H1 (cell line): ENCODE data around the gene SEC14L5.

ENCODE experiments used
- CHD1 ChIP-seq: IDR thresholded peaks from 2 replicates; pipeline ENCODE4 v1.6.1; 2012; ENCODE audit warnings: low read depth, low read length, improper control_type of control experiment
- EGR1 ChIP-seq: IDR thresholded peaks from 2 replicates; pipeline ENCODE4 v1.6.1; 2011; ENCODE audit warnings: low read depth, low read length, borderline replicate concordance
- EZH2 ChIP-seq: fragments of 200-600 bp; sonication (generic); IDR thresholded peaks from 2 replicates; pipeline ENCODE4 v1.7.1; 2012; ENCODE audit warnings: low read depth, mild to moderate bottlenecking, moderate library complexity, low read length, inconsistent platforms; ENCODE audit not compliant: severe bottlenecking
- RAD21 ChIP-seq, 2 experiments: IDR thresholded peaks in 1 of 2; conservative IDR thresholded peaks in 1 of 2; 2 replicates each; pipeline ENCODE4 v1.6.1; 2011; ENCODE audit warnings: low read depth in 2 of 2, low read length in 2 of 2, improper control_type of control experiment in 1 of 2, inconsistent platforms in 1 of 2, mild to moderate bottlenecking in 1 of 2, moderate library complexity in 1 of 2
- TF ChIP-seq, protein P1 (sequence below), 3 experiments: IDR thresholded peaks; 1 replicate in 2 of 3; 2 replicates in 1 of 3; pipeline versions ENCODE4 v1.5.1 to v1.6.1; 2011; ENCODE audit warnings: low read length in 3 of 3, mild to moderate bottlenecking in 3 of 3, inconsistent platforms in 2 of 3, low read depth in 1 of 3, moderate library complexity in 1 of 3; ENCODE audit not compliant: insufficient read depth in 1 of 3; ENCODE audit errors: control extremely low read depth in 1 of 3

DNA sequence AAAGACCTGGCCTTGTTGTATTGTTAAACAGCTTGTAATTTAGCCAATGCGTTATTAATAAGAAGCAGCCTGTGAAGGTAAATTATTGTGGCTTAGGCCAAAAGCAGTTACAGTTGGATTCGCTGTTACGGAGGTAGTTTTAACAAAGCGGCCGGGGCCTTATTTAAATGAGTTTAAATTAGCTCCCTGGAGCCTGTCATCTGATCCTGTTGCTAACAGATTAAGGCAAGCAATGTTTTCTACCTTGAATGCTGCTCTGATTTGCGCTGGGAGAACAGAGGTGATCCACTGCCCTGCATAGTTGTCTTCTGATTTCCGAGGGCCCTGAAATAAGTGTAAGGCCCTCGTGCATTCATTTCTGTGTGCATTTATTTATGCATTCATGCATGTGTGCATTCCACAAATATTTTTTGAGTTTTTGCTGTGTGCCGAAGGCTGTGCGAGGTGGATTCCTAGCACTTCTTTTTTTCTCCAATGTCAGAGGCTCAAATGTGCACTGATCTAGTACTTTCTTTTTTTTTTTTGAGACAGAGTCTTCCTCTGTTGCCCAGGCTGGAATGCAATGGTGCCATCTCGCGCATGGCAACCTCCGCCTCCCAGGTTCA, 10.9 kb downstream of the SEC14L5 start:
- TF ChIP-seq EZH2 (no peak), CHD1 (no peak), RAD21 (IDR thresholded peaks at IDR 0.05 in 1 of 2, conservative IDR thresholded peaks at IDR 0.05 in 1 of 2; ENCODE audit: low read depth in 2 of 2, low read length in 2 of 2) (no peak), EGR1 (no peak)
- TF ChIP-seq, protein P1, sequence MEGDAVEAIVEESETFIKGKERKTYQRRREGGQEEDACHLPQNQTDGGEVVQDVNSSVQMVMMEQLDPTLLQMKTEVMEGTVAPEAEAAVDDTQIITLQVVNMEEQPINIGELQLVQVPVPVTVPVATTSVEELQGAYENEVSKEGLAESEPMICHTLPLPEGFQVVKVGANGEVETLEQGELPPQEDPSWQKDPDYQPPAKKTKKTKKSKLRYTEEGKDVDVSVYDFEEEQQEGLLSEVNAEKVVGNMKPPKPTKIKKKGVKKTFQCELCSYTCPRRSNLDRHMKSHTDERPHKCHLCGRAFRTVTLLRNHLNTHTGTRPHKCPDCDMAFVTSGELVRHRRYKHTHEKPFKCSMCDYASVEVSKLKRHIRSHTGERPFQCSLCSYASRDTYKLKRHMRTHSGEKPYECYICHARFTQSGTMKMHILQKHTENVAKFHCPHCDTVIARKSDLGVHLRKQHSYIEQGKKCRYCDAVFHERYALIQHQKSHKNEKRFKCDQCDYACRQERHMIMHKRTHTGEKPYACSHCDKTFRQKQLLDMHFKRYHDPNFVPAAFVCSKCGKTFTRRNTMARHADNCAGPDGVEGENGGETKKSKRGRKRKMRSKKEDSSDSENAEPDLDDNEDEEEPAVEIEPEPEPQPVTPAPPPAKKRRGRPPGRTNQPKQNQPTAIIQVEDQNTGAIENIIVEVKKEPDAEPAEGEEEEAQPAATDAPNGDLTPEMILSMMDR (IDR thresholded peaks at IDR 0.05; ENCODE audit: control extremely low read depth in 1 of 3, insufficient read depth in 1 of 3, low read depth in 1 of 3, low read length in 3 of 3), result no peak
